Transverse colon (tissue), 4 donors: ENCODE measurements around the gene JAKMIP1. TPM values are rescaled to one million over a fixed set of nuclear protein-coding genes. Genes with fewer than 3 reads are reported as not detected.

ENCODE experiments used
- DNase-seq: peaks from one replicate; pipeline ENCODE4 v3.0.0-alpha.2; 2019
- H3K27ac ChIP-seq, 4 donors: fragments of 200-600 bp; sonication (generic); 2 replicates each; pipeline ENCODE4 v1.5.1; 2016 to 2018; ENCODE audit warnings: inconsistent platforms in 4 of 4
- H3K27me3 ChIP-seq: fragments of 200-600 bp; sonication (generic); 2 replicates; pipeline ENCODE4 v1.5.1; 2017; ENCODE audit warnings: inconsistent platforms
- H3K36me3 ChIP-seq, 4 donors: fragments of 200-600 bp; sonication (generic); 2 replicates each; pipeline ENCODE4 v1.5.1; 2017 to 2019; ENCODE audit warnings: inconsistent platforms in 4 of 4
- H3K4me1 ChIP-seq, 4 donors: fragments of 200-600 bp; sonication (generic); 2 replicates each; pipeline ENCODE4 v1.5.1; 2017 to 2020; ENCODE audit warnings: inconsistent platforms in 4 of 4
- H3K4me3 ChIP-seq, 4 donors: fragments of 200-600 bp; sonication (generic); 1 replicate in 1 of 4; 2 replicates in 3 of 4; pipeline versions ENCODE4 v1.5.1 to v1.6.1; 2017 to 2019; ENCODE audit warnings: inconsistent platforms in 4 of 4
- H3K9me3 ChIP-seq, 2 donors: fragments of 200-600 bp; sonication (generic); 2 replicates each; pipeline ENCODE4 v1.5.1; 2017 to 2019; ENCODE audit warnings: inconsistent platforms in 2 of 2
- EP300 ChIP-seq: sonication (generic); formaldehyde crosslinking; IDR thresholded peaks from one replicate; pipeline ENCODE4 v1.6.1; 2017; ENCODE audit warnings: antibody characterized with exemption, low read depth
- POLR2A ChIP-seq: fragments of 450-650 bp; IDR thresholded peaks from one replicate; pipeline ENCODE4 v1.6.1; 2016; ENCODE audit warnings: antibody characterized with exemption, mild to moderate bottlenecking, moderate library complexity
- POLR2AphosphoS5 ChIP-seq, 3 donors: sonication (generic); formaldehyde crosslinking; IDR thresholded peaks; one replicate each; pipeline ENCODE4 v1.6.1; 2016; ENCODE audit warnings: antibody characterized with exemption in 3 of 3
- WGBS, 2 donors: methylation state at CpG; one replicate each; pipeline ENCODE4 v1.1.5; 2018; ENCODE audit warnings: low coverage in 1 of 2; 5-methylcytosine and 5-hydroxymethylcytosine counted together
- in situ Hi-C, 4 donors: fragments of 200-750 bp; cut with MboI; loops; one replicate each; pipeline versions ENCODE4 v1.15.0 to v1.15.1; 2017; ENCODE audit warnings: low sequenced_read_pairs in 3 of 4, low pct_ligation_motif_present in 1 of 4, low pct_unique_long_range_greater_than_20kb in 1 of 4
- intact Hi-C: fragments of 100-400 bp; cut with DNase I; formaldehyde crosslinking; loops from one replicate; pipeline ENCODE4 v1.15.1; 2023; ENCODE audit warnings: low total_unique reads
- total RNA-seq, 4 donors: library from RNA; depleted of rRNA; stranded (reverse); fragments of >200 nt; gene quantifications; one replicate each; pipeline ENCODE4 v1.1.0, GENCODE V29; 2016
- TF ChIP-seq, protein P1 (sequence below), 5 experiments: fragments of 200-600 bp in 3 of 5; fragments of 450-650 bp in 2 of 5; sonication (generic) in 3 of 5; IDR thresholded peaks; 1 replicate in 2 of 5; 2 replicates in 3 of 5; pipeline ENCODE4 v1.5.1; 2016 to 2017; ENCODE audit warnings: antibody characterized with exemption in 5 of 5, inconsistent platforms in 3 of 5, mild to moderate bottlenecking in 2 of 5, moderate library complexity in 1 of 5

JAKMIP1 gene
- total RNA-seq, 4 donors from 2014 or later = 1.2 to 1.7 TPM; not detected in 2

DNA sequence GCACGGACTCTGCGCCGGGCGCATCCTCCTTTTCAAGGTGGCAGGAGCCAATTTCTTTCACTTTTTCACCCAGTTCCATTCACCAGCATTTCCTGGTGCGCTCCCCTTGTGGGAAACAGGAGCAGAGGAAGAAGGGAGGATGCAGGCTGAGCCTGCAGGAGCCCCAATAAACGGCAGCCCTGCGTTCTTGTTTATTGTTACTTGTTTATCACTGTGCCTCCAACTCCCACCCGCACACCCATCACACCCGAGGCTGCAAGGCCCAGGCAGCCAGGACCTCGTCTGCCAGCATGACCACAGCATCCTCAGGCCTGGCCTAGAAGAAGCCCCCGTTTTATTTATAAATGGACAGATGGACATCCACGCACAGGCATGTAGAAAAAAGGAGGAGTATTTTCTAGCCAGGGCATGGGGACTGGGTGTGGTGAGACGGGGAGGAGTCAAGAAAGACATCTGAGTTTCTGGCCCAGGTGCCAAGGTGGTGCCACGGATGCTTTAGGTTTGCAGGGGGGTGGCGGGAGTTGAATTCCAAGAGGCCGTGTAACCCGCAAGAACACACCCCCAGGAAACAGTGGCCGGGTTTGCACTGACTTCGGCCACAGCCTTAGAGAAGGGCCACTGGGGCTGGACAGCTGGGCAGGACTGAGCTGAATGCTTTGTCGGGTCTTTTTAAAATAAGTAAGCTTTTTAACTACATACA is 51.7 kb downstream of the JAKMIP1 start:
- Histone ChIP-seq H3K27ac (no peak overlapping the region), H3K9me3 (no peaks in the 10 kb centered on the region), H3K36me3 (no peaks in the 10 kb centered on the region), H3K4me3 (no peak overlapping the region), H3K27me3 (no peaks in the 10 kb centered on the region), H3K4me1 (no peaks in the 10 kb centered on the region)
- DNase-seq = no peak
- in situ Hi-C loops (no loop called here), intact Hi-C loops (no loop called here)
- TF ChIP-seq POLR2AphosphoS5 (IDR thresholded peaks at IDR 0.05) (no peak), POLR2A (no peak), EP300 (no peak)
- TF ChIP-seq, protein P1, sequence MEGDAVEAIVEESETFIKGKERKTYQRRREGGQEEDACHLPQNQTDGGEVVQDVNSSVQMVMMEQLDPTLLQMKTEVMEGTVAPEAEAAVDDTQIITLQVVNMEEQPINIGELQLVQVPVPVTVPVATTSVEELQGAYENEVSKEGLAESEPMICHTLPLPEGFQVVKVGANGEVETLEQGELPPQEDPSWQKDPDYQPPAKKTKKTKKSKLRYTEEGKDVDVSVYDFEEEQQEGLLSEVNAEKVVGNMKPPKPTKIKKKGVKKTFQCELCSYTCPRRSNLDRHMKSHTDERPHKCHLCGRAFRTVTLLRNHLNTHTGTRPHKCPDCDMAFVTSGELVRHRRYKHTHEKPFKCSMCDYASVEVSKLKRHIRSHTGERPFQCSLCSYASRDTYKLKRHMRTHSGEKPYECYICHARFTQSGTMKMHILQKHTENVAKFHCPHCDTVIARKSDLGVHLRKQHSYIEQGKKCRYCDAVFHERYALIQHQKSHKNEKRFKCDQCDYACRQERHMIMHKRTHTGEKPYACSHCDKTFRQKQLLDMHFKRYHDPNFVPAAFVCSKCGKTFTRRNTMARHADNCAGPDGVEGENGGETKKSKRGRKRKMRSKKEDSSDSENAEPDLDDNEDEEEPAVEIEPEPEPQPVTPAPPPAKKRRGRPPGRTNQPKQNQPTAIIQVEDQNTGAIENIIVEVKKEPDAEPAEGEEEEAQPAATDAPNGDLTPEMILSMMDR (IDR thresholded peaks at IDR 0.05) = no peak
- WGBS, 2 donors = 73% methylated on average over 20 of the region's 20 CpGs; no CpG with 5 or more reads in 1 of the 2 donors

DNA sequence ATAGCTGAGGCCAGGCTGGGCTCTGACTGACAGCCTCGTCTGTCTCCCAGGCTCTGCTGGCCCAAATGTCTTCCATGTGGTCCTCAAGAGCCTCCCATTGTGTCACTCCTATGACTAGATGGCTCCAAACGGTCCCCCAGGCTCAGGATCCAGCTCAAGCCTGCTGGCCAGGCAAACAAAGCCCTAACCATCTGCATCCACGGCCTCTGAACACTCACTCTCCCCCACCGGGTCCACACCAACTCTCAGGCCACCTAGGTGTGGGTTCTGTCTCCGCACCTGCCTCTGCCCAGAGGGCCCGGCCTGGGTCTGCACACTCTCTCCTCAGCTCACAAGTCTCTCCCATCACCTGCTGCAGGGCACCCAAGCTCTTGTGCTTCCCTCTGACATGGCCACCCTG is 52.9 kb downstream of the JAKMIP1 start:
- no peak overlapping the region for H3K27ac ChIP-seq
- in situ Hi-C loops = no loop called here
- H3K36me3 ChIP-seq = no peaks in the 10 kb centered on the region
- H3K4me1 ChIP-seq = no peaks in the 10 kb centered on the region
- TF ChIP-seq POLR2A (no peak), EP300 (no peak), POLR2AphosphoS5 (IDR thresholded peaks at IDR 0.05) (no peak)
- TF ChIP-seq, protein P1 (IDR thresholded peaks at IDR 0.05) = no peak
- DNase-seq = no peak
- no peaks in the 10 kb centered on the region for H3K9me3 ChIP-seq
- intact Hi-C loops = no loop called here
- H3K4me3 ChIP-seq = no peak overlapping the region
- no peaks in the 10 kb centered on the region for H3K27me3 ChIP-seq
- 72% methylated on average over 6 of the region's 6 CpGs; no CpG with 5 or more reads in 1 of the 2 donors for WGBS, 2 donors

DNA sequence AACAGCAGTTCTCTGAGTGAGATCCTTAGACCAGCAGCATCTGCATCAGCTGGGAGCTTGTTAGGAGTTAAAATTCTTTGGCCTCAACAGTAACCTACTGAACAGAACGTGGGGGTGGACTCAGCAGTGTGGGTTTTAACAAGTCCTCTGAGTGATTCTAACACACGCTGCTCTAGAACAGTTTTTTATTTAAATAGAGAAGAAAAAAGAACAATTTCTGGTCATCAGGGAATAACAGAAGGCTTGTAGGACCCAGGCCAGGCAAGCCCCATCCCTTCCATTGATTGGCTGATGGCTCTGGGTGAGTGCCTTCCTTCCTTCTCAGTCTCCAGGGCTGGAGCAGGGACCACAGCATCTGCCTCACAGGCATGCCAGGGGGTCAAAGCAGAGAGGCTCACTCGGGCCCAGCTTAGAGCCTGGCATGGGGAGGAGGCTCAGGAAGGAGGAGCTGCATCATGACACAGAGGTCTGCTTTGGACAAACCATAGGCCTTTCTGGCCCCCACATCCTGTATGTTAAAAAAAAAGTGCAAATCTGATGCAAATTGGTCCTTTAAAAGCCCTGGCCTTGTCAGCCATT is 56.7 kb downstream of the JAKMIP1 start:
- Histone ChIP-seq H3K27me3 (no peaks in the 10 kb centered on the region), H3K9me3 (no peaks in the 10 kb centered on the region), H3K36me3 (no peaks in the 10 kb centered on the region), H3K4me1 (no peaks in the 10 kb centered on the region), H3K27ac (no peak overlapping the region), H3K4me3 (no peak overlapping the region)
- in situ Hi-C loops (no loop called here), intact Hi-C loops (no loop called here)
- TF ChIP-seq EP300 (no peak), POLR2A (no peak), POLR2AphosphoS5 (IDR thresholded peaks at IDR 0.05) (no peak)
- TF ChIP-seq, protein P1 (IDR thresholded peaks at IDR 0.05) = no peak
- 56% methylated on average over 3 of the region's 3 CpGs; no CpG with 5 or more reads in 1 of the 2 donors for whole genome bisulfite sequencing, 2 donors
- no peak for DNase-seq

DNA sequence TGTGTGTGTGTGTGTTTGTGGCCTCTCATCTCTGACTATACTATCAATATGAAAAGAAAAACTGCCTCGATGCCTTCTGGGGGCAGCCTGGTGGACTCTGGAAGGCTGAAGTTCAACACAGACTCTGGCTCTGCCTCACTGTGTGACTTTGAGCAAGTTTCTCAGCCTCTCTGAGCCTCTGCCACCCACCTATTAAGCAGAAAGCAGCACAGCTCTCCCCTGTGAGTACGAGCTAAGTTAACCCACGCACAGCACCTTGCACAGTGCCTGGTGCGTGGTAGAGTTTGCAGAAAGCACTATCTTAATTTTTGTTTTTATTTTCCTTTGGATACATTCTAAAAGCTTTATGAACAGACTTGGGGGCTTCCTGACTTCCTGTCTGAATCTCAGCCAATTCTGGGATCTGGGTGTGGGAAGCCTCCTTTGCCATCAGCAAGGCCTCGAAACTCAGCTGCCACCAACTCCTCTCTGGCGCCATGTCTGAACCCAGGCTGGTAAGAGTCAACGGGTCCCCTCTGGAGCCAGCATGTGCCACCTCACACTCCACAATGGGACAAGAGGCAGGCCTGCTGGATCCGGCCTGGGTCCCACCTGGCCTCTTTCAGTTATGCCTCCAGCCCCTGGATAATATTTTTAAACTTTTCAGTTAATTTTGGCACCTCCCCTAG is 57.3 kb downstream of the JAKMIP1 start:
- 86% methylated on average over 8 of the region's 8 CpGs; no CpG with 5 or more reads in 1 of the 2 donors for WGBS, 2 donors
- TF ChIP-seq EP300 (no peak), POLR2AphosphoS5 (IDR thresholded peaks at IDR 0.05) (no peak)
- TF ChIP-seq, protein P1 (IDR thresholded peaks at IDR 0.05) = no peak

More for the DNA sequence above, 57.3 kb downstream of the JAKMIP1 start:
- intact Hi-C loops = no loop called here
- Histone ChIP-seq H3K9me3 (no peaks in the 10 kb centered on the region), H3K4me3 (no peak overlapping the region), H3K27ac (no peak overlapping the region), H3K4me1 (no peaks in the 10 kb centered on the region), H3K36me3 (no peaks in the 10 kb centered on the region), H3K27me3 (no peaks in the 10 kb centered on the region)
- in situ Hi-C loops = no loop called here
- DNase-seq = no peak
